IMR-90 (cell line): ENCODE measurements around the gene ZNF503.

Source experiments
- CEBPB ChIP-seq: IDR thresholded peaks from 2 replicates; pipeline ENCODE4 v1.6.1; 2012; ENCODE audit warnings: low read depth, low read length, improper control_type of control experiment
- CTCF ChIP-seq: conservative IDR thresholded peaks from 2 replicates; pipeline ENCODE4 v1.5.1; 2012; ENCODE audit warnings: mild to moderate bottlenecking, low read depth, low read length, improper control_type of control experiment
- FOS ChIP-seq: fragments of 150-350 bp; IDR thresholded peaks from 2 replicates; pipeline ENCODE4 v1.6.1; 2016; ENCODE audit warnings: low read depth, low read length
- MAFK ChIP-seq: IDR thresholded peaks from 2 replicates; pipeline ENCODE4 v1.6.1; 2012; ENCODE audit warnings: low read depth, low read length, improper control_type of control experiment
- NFE2L2 ChIP-seq: fragments of 150-350 bp; IDR thresholded peaks from 2 replicates; pipeline ENCODE4 v1.6.1; 2016; ENCODE audit warnings: low read depth, mild to moderate bottlenecking, low read length
- POLR2A ChIP-seq: IDR thresholded peaks from 2 replicates; pipeline ENCODE4 v1.6.1; 2012; ENCODE audit warnings: mild to moderate bottlenecking, low read depth, low read length
- RAD21 ChIP-seq: IDR thresholded peaks from 2 replicates; pipeline ENCODE4 v1.6.1; 2012; ENCODE audit warnings: low read length, improper control_type of control experiment
- RCOR1 ChIP-seq: IDR thresholded peaks from 2 replicates; pipeline ENCODE4 v1.6.1; 2012; ENCODE audit warnings: mild to moderate bottlenecking, low read length, improper control_type of control experiment; ENCODE audit not compliant: insufficient replicate concordance

DNA sequence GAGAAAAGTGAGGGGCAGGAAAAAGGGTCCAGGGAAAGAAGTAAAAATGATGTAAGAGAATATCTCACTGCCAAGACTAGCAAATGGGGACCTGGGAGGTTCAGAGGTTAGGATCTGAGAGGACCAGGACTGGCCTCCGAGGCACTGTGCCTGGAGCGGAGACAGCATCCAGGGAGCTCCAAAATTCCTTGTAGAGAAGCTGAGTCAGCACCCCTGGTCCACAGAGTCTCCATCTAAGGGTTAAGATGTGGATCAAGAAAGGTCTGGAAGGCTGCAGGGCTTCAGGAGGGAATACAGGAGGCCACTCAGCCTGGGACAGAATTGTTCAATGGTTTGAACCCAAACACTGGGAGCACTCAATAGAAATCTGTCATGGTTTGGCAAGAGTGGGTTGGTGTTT, 30.6 kb downstream of the ZNF503 start:
- no peak for TF ChIP-seq CEBPB
- TF ChIP-seq CTCF = no peak
- no peak for TF ChIP-seq RCOR1
- TF ChIP-seq RAD21 = no peak
- TF ChIP-seq NFE2L2 = no peak
- no peak for TF ChIP-seq FOS
- no peak for TF ChIP-seq POLR2A
- TF ChIP-seq MAFK = peak; percentile 62
